ENCODE measurements around the gene KCNK7.
"Not testable (repeated sequence)": the region's sequence is repeated elsewhere in the genome, so short reads cannot be mapped to it uniquely, and the experiment has no call there.

Gene KCNK7

GRCh38 chr11:65573391-65574079 is 22.1 kb downstream of the KCNK7 start:
- no peak for DNase-seq (ENCODE audit: low read depth in 2 of 2)

- peak; percentile 81 to 85 for DNase-seq (ENCODE audit: low read depth in 2 of 2)
These were observed 23.1 kb downstream of the KCNK7 start, which contains the start of gene FAM89B for GRCh38 chr11:65572356-65573051. Gene FAM89B, plus strand, starts transcription at chr11:65572538. Its CDS starts 132 bp downstream, at chr11:65572670.

GRCh38 chr11:65571940-65572339 is 23.7 kb downstream of the KCNK7 start:
- DNase-seq (ENCODE audit: low read depth in 2 of 2) = no peak

- DNase-seq (ENCODE audit: low read depth in 2 of 2) = no peak
These were observed 24.2 kb downstream of the KCNK7 start for GRCh38 chr11:65571420-65571819.

GRCh38 chr11:65569973-65570918 is 25.4 kb downstream of the KCNK7 start, which contains the start of gene ZNRD2:
Gene ZNRD2, plus strand, starts transcription at chr11:65570477. Its CDS starts 15 bp downstream, at chr11:65570492.
- peak; percentile 100 for DNase-seq (ENCODE audit: low read depth in 2 of 2)

- DNase-seq (ENCODE audit: low read depth in 2 of 2) = no peak
These were observed 26.2 kb downstream of the KCNK7 start for GRCh38 chr11:65569164-65569972.

GRCh38 chr11:65565624-65566453 is 29.8 kb downstream of the KCNK7 start:
- no peak for DNase-seq (ENCODE audit: low read depth in 2 of 2)

- not testable (repeated sequence) for DNase-seq (ENCODE audit: low read depth in 2 of 2)
These were observed 30.6 kb downstream of the KCNK7 start for GRCh38 chr11:65564879-65565559.

- no peak for DNase-seq (ENCODE audit: low read depth in 2 of 2)
These were observed 32.0 kb downstream of the KCNK7 start for GRCh38 chr11:65563601-65564000.

- no peak for DNase-seq (ENCODE audit: low read depth in 2 of 2)
These were observed 32.8 kb downstream of the KCNK7 start for GRCh38 chr11:65562788-65563187.

GRCh38 chr11:65562020-65562419 is 33.6 kb downstream of the KCNK7 start:
- no peak for DNase-seq (ENCODE audit: low read depth in 2 of 2)

GRCh38 chr11:65560555-65561418 is 34.8 kb downstream of the KCNK7 start:
- DNase-seq (ENCODE audit: low read depth in 2 of 2) = no peak

- no peak for DNase-seq (ENCODE audit: low read depth in 2 of 2)
These were observed 35.6 kb downstream of the KCNK7 start for GRCh38 chr11:65559951-65560537.

- no peak for DNase-seq (ENCODE audit: low read depth in 2 of 2)
These were observed 36.1 kb downstream of the KCNK7 start for GRCh38 chr11:65559535-65559934.

GRCh38 chr11:65558930-65559509 is 36.6 kb downstream of the KCNK7 start:
- no peak for DNase-seq (ENCODE audit: low read depth in 2 of 2)

GRCh38 chr11:65558002-65558929 is 37.3 kb downstream of the KCNK7 start, which contains the start of gene LTBP3:
Gene LTBP3, minus strand, starts transcription at chr11:65558359. Its CDS starts 400 bp downstream, at chr11:65557959.
- no peak for DNase-seq (ENCODE audit: low read depth in 2 of 2)
